ENCODE data around the gene TMEM30A. TPM values are rescaled to one million over a fixed set of nuclear protein-coding genes. Genes with fewer than 3 reads are reported as not detected.
A peak's percentile ranks its signal among the peaks of the same experiment; 100 is the strongest.

Gene TMEM30A
- total RNA-seq, 3 donors from 2014 or later: 87.0 to 127 (median 91.7) TPM

DNA sequence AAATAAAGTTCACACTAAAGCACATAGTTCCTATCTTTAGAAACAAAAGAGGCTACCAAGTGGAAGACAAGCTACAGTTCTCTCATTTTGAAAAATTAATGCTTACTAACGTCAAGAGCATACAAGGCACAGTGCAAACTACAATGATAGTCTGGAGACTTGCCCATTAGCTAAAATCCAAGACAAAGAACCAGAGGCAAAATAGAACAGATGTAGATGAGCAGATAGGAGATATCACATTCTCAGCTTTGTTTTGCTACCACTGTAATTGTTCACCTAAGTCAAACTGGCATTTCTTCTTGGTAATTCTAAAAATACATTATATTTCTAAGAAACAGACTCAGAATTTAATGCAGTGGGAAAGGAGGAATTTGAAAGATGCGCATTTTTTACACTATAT, 5.2 kb downstream of the TMEM30A start:
- H3K4me1 ChIP-seq (ENCODE audit: low read depth): peaks cover 16% of the 10 kb centered on the region
- intact Hi-C loops (cut with DNase I, micrococcal nuclease): no loop called here
- no peak for ATAC-seq

GRCh38 chr6:75278474-75279077, 6.0 kb downstream of the TMEM30A start:
- Histone ChIP-seq H3K9me3 (no peaks in the 10 kb centered on the region), H3K4me1 (ENCODE audit: low read depth) (peaks cover 16% of the 10 kb centered on the region), H3K4me3 (no peak overlapping the region), H3K36me3 (ENCODE audit: low read depth) (no peaks in the 10 kb centered on the region)
- ATAC-seq: no peak
- intact Hi-C loops (cut with DNase I, micrococcal nuclease): no loop called here
- DNase-seq: no peak
- no peak for TF ChIP-seq CTCF (IDR thresholded peaks at IDR 0.05)

More for the DNA sequence above, 5.2 kb downstream of the TMEM30A start:
- no peaks in the 10 kb centered on the region for H3K36me3 ChIP-seq (ENCODE audit: low read depth)
- no peak for TF ChIP-seq CTCF (IDR thresholded peaks at IDR 0.05)
- no peaks in the 10 kb centered on the region for H3K9me3 ChIP-seq
- H3K4me3 ChIP-seq: no peak overlapping the region
- DNase-seq: no peak

GRCh38 chr6:75275067-75275466, 9.5 kb downstream of the TMEM30A start:
- intact Hi-C loops (cut with DNase I, micrococcal nuclease): no loop called here
- ATAC-seq: peak; percentile 42

DNA sequence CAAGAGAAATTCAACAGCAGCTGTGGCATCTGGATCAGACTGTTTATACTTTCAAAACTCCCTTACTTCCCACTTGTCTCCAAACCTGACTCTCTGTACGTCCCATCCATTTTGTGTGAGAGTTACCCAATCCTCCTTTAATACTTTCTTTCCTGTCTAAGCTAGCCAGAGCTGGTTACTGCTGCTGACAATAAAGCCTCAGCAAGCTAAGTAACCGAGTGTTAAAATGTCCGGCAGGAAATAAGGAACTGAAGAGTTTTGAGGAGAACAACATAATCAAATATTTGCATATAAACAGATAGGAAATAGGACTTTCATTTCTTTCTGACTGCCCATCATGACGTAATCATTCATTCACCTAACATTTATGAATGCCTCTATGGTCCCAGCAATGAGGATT, 11.6 kb downstream of the TMEM30A start:
- ATAC-seq: peak; percentile 59
- Histone ChIP-seq H3K4me3 (no peak overlapping the region), H3K4me1 (ENCODE audit: low read depth) (peaks cover 5% of the 10 kb centered on the region), H3K9me3 (no peaks in the 10 kb centered on the region), H3K36me3 (ENCODE audit: low read depth) (no peaks in the 10 kb centered on the region)
- no peak for TF ChIP-seq CTCF (IDR thresholded peaks at IDR 0.05)
- no peak for DNase-seq
- intact Hi-C loops (cut with DNase I, micrococcal nuclease): no loop called here

More at GRCh38 chr6:75275067-75275466, 9.5 kb downstream of the TMEM30A start:
- Histone ChIP-seq H3K4me1 (ENCODE audit: low read depth) (no peaks in the 10 kb centered on the region), H3K4me3 (no peak overlapping the region), H3K36me3 (ENCODE audit: low read depth) (no peaks in the 10 kb centered on the region), H3K9me3 (no peaks in the 10 kb centered on the region)
- no peak for DNase-seq
- no peak for TF ChIP-seq CTCF (IDR thresholded peaks at IDR 0.05)

DNA sequence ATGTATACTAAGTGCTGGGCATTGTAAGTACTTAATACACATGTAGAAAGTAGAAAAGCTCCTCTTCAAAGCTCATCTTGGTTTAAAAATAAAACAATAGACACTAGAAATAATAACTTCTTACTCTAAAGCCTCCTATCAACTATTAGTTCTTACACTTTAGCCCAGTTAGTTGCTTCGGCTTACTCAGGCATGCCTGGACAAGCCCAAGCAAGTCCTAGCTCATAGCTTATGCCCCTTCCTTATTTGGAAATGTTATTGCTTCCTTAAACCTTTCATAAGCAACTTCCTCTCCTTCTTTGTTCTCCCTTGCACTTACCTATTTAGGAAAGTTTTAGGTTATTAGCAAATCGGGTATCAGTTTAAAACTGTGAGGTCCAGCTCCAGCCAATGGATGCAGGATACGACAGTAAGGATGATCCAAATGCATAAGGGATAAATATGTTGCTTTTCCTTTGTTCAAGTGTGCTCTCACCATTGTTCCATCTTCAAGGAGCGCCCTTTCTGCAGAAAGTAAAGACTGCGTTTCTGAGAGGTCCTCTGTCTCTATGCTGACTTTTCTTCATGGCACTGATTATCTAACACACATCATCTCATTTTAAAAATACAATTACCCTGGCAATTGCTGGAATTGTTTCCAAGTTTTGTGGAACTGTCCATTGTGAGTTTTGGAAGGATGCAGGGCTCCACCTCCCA, 12.3 kb downstream of the TMEM30A start:
- DNase-seq: no peak
- H3K9me3 ChIP-seq: no peaks in the 10 kb centered on the region
- no peaks in the 10 kb centered on the region for H3K36me3 ChIP-seq (ENCODE audit: low read depth)
- intact Hi-C loops (cut with DNase I, micrococcal nuclease): no loop called here
- H3K4me3 ChIP-seq: no peak overlapping the region
- ATAC-seq: peak; percentile 39
- peaks cover 12% of the 10 kb centered on the region for H3K4me1 ChIP-seq (ENCODE audit: low read depth)
- no peak for TF ChIP-seq CTCF (IDR thresholded peaks at IDR 0.05)

All from mucosa of descending colon (tissue), 3 donors.